Measurements from ENCODE around the gene GTPBP3.

The GTPBP3 gene

GRCh38 chr19:17296976-17297375, 40.4 kb upstream of the GTPBP3 start:
- H2AFZ ChIP-seq (ENCODE audit: low read length), result no peak overlapping the region
- no peak overlapping the region for H2BK5ac ChIP-seq (ENCODE audit: low read length)
- H3K4me2 ChIP-seq (ENCODE audit: insufficient read depth, low read length, poor library complexity, severe bottlenecking), result no peak overlapping the region
- no peak overlapping the region for H2BK15ac ChIP-seq (ENCODE audit: low read length)
- no peaks in the 10 kb centered on the region for H3K27me3 ChIP-seq (ENCODE audit: control insufficient read depth in 3 of 3, insufficient read depth in 3 of 3, low read depth in 1 of 3, low read length in 3 of 3)
- H3K4me3 ChIP-seq (ENCODE audit: low read length in 2 of 2), result no peak overlapping the region
- H3K27ac ChIP-seq (replicated peaks; ENCODE audit: low read length), result no peak overlapping the region
- no peak overlapping the region for H2AK5ac ChIP-seq (ENCODE audit: low read depth, low read length)
- peaks cover 10% of the 10 kb centered on the region for H3K79me1 ChIP-seq (ENCODE audit: low read depth, low read length)
- peaks cover 6 to 8% of the 10 kb centered on the region in 2 donors for H3K9me3 ChIP-seq (replicated peaks in 1 of 2; ENCODE audit: control insufficient read depth in 2 of 2, insufficient read depth in 1 of 2, low read depth in 1 of 2, low read length in 2 of 2)
- H3K14ac ChIP-seq (ENCODE audit: low read length), result no peak overlapping the region
- no peak overlapping the region for H2BK120ac ChIP-seq (ENCODE audit: low read depth, low read length)
- H2BK12ac ChIP-seq (ENCODE audit: low read length), result peak overlapping the region; percentile 73
- no peak overlapping the region for H3K9ac ChIP-seq (ENCODE audit: low read depth, low read length, poor library complexity)
- no peak overlapping the region for H3K23ac ChIP-seq (ENCODE audit: low read depth, low read length, poor library complexity)
- no peak overlapping the region for H4K8ac ChIP-seq (ENCODE audit: low read depth, low read length)
- no CpG with 5 or more reads among the region's 6 CpGs for WGBS, 2 donors (ENCODE audit: extremely low coverage in 2 of 2, insufficient read length in 2 of 2, insufficient replicate concordance in 1 of 2)
- no peak for DNase-seq (ENCODE audit: low spot score)
- peaks cover 13 to 33% of the 10 kb centered on the region in 2 donors for H3K36me3 ChIP-seq (replicated peaks in 1 of 2; ENCODE audit: control insufficient read depth in 2 of 2, insufficient read depth in 2 of 2, low read length in 2 of 2)
- H4K91ac ChIP-seq (ENCODE audit: low read depth, low read length, poor library complexity), result no peak overlapping the region
- H3K4me1 ChIP-seq (ENCODE audit: control insufficient read depth in 2 of 2, insufficient read depth in 1 of 2, low read depth in 1 of 2, low read length in 2 of 2), result no peaks in the 10 kb centered on the region
- H3K18ac ChIP-seq (ENCODE audit: low read length), result no peak overlapping the region
- H3K4ac ChIP-seq (ENCODE audit: low read length), result no peak overlapping the region

- Histone ChIP-seq H2AFZ (ENCODE audit: low read length) (no peak overlapping the region), H3K79me1 (ENCODE audit: low read depth, low read length) (peaks cover 4% of the 10 kb centered on the region), H3K14ac (ENCODE audit: low read length) (no peak overlapping the region), H3K27me3 (ENCODE audit: control insufficient read depth in 3 of 3, insufficient read depth in 3 of 3, low read depth in 1 of 3, low read length in 3 of 3) (no peaks in the 10 kb centered on the region), H2AK5ac (ENCODE audit: low read depth, low read length) (no peak overlapping the region), H4K91ac (ENCODE audit: low read depth, low read length, poor library complexity) (no peak overlapping the region), H2BK12ac (ENCODE audit: low read length) (peak overlapping the region; percentile 49), H2BK15ac (ENCODE audit: low read length) (peak overlapping the region; percentile 26), H3K4me2 (ENCODE audit: insufficient read depth, low read length, poor library complexity, severe bottlenecking) (no peak overlapping the region), H3K18ac (ENCODE audit: low read length) (peak overlapping the region; percentile 13), H3K4me1 (ENCODE audit: control insufficient read depth in 2 of 2, insufficient read depth in 1 of 2, low read depth in 1 of 2, low read length in 2 of 2) (peaks cover 11 to 12% of the 10 kb centered on the region in 2 donors), H3K4ac (ENCODE audit: low read length) (no peak overlapping the region), H3K9ac (ENCODE audit: low read depth, low read length, poor library complexity) (peak overlapping the region; percentile 38), H3K4me3 (ENCODE audit: low read length in 2 of 2) (no peak overlapping the region), H2BK5ac (ENCODE audit: low read length) (peak overlapping the region; percentile 56), H3K27ac (replicated peaks; ENCODE audit: low read length) (no peak overlapping the region), H3K36me3 (replicated peaks in 1 of 2; ENCODE audit: control insufficient read depth in 2 of 2, insufficient read depth in 2 of 2, low read length in 2 of 2) (peaks cover 7 to 25% of the 10 kb centered on the region in 2 donors), H4K8ac (ENCODE audit: low read depth, low read length) (no peak overlapping the region), H3K9me3 (replicated peaks in 1 of 2; ENCODE audit: control insufficient read depth in 2 of 2, insufficient read depth in 1 of 2, low read depth in 1 of 2, low read length in 2 of 2) (peaks cover 4 to 6% of the 10 kb centered on the region in 2 donors), H3K23ac (ENCODE audit: low read depth, low read length, poor library complexity) (no peak overlapping the region), H2BK120ac (ENCODE audit: low read depth, low read length) (no peak overlapping the region)
- no CpG with 5 or more reads among the region's 51 CpGs for WGBS, 2 donors (ENCODE audit: extremely low coverage in 2 of 2, insufficient read length in 2 of 2, insufficient replicate concordance in 1 of 2)
- no peak for DNase-seq (ENCODE audit: low spot score)
Measured at GRCh38 chr19:17300992-17301619, 36.2 kb upstream of the GTPBP3 start.

- no peak for DNase-seq (ENCODE audit: low spot score)
- H3K4ac ChIP-seq (ENCODE audit: low read length), result no peak overlapping the region
- H3K9ac ChIP-seq (ENCODE audit: low read depth, low read length, poor library complexity), result peak overlapping the region; percentile 89
- H4K91ac ChIP-seq (ENCODE audit: low read depth, low read length, poor library complexity), result no peak overlapping the region
- H2BK5ac ChIP-seq (ENCODE audit: low read length), result peak overlapping the region; percentile 98
- no peak overlapping the region for H4K8ac ChIP-seq (ENCODE audit: low read depth, low read length)
- H3K27me3 ChIP-seq (ENCODE audit: control insufficient read depth in 3 of 3, insufficient read depth in 3 of 3, low read depth in 1 of 3, low read length in 3 of 3), result no peaks in the 10 kb centered on the region
- H3K18ac ChIP-seq (ENCODE audit: low read length), result peak overlapping the region; percentile 98
- peaks cover 2 to 6% of the 10 kb centered on the region in 2 donors for H3K9me3 ChIP-seq (replicated peaks in 1 of 2; ENCODE audit: control insufficient read depth in 2 of 2, insufficient read depth in 1 of 2, low read depth in 1 of 2, low read length in 2 of 2)
- no peak overlapping the region for H3K27ac ChIP-seq (replicated peaks; ENCODE audit: low read length)
- peak overlapping the region; percentile 94 for H3K4me2 ChIP-seq (ENCODE audit: insufficient read depth, low read length, poor library complexity, severe bottlenecking)
- peaks cover 7% of the 10 kb centered on the region for H3K79me1 ChIP-seq (ENCODE audit: low read depth, low read length)
- H3K4me3 ChIP-seq (ENCODE audit: low read length in 2 of 2), result peak overlapping the region; percentile 60 to 83
- peaks cover 4 to 17% of the 10 kb centered on the region in 2 donors for H3K36me3 ChIP-seq (replicated peaks in 1 of 2; ENCODE audit: control insufficient read depth in 2 of 2, insufficient read depth in 2 of 2, low read length in 2 of 2)
- peak overlapping the region; percentile 48 for H3K23ac ChIP-seq (ENCODE audit: low read depth, low read length, poor library complexity)
- H2AFZ ChIP-seq (ENCODE audit: low read length), result peak overlapping the region; percentile 87
- peak overlapping the region; percentile 65 for H2BK120ac ChIP-seq (ENCODE audit: low read depth, low read length)
- H3K4me1 ChIP-seq (ENCODE audit: control insufficient read depth in 2 of 2, insufficient read depth in 1 of 2, low read depth in 1 of 2, low read length in 2 of 2), result peaks cover 11 to 14% of the 10 kb centered on the region in 2 donors
- peak overlapping the region; percentile 86 for H2BK15ac ChIP-seq (ENCODE audit: low read length)
- H2BK12ac ChIP-seq (ENCODE audit: low read length), result no peak overlapping the region
- peak overlapping the region; percentile 63 for H3K14ac ChIP-seq (ENCODE audit: low read length)
- no CpG with 5 or more reads among the region's 29 CpGs for WGBS, 2 donors (ENCODE audit: extremely low coverage in 2 of 2, insufficient read length in 2 of 2, insufficient replicate concordance in 1 of 2)
- peak overlapping the region; percentile 97 for H2AK5ac ChIP-seq (ENCODE audit: low read depth, low read length)
Measured at GRCh38 chr19:17302391-17303166, 34.8 kb upstream of the GTPBP3 start.
